Measurements from ENCODE around the gene ZNF785.
A peak's percentile ranks its signal among the peaks of the same experiment; 100 is the strongest.
"Not testable (repeated sequence)": the region's sequence is repeated elsewhere in the genome, so short reads cannot be mapped to it uniquely, and the experiment has no call there.

ZNF785 gene

GRCh38 chr16:30543067-30543466, 42.4 kb downstream of the ZNF785 start:
- no peak overlapping the region for H3K27ac ChIP-seq
- peaks cover 0 to 51% (median 18%) of the 10 kb centered on the region in 10 experiments; a peak in 14 of 20 replicates for H3K4me1 ChIP-seq
- H3K4me3 ChIP-seq: no peak overlapping the region
- H3K9me3 ChIP-seq (replicated peaks in 1 of 11): no peaks in the 10 kb centered on the region
- H3K4me2 ChIP-seq: peak overlapping the region in 4 of 11 experiments; percentile 9 to 19 (median 14); a peak in 2 of 22 replicates
- TF ChIP-seq Cebpa-rat (IDR thresholded peaks at IDR 0.05): no peak
- H3K27me3 ChIP-seq: no peaks in the 10 kb centered on the region
- H3K9ac ChIP-seq: no peak overlapping the region
- no peaks in the 10 kb centered on the region for H4K20me1 ChIP-seq
- H3K36me3 ChIP-seq: peaks cover 0 to 4% (median 0%) of the 10 kb centered on the region in 11 experiments; a peak in 2 of 22 replicates

GRCh38 chr16:30541502-30542329, 43.8 kb downstream of the ZNF785 start:
- no peak overlapping the region for H3K27ac ChIP-seq
- no peaks in the 10 kb centered on the region for H3K9me3 ChIP-seq (replicated peaks in 1 of 11)
- H3K4me2 ChIP-seq: peak overlapping the region in 3 of 11 experiments; percentile 18 to 51 (median 37); a peak in 6 of 22 replicates
- peaks cover 3 to 52% (median 22%) of the 10 kb centered on the region in 10 experiments; a peak in 16 of 20 replicates for H3K4me1 ChIP-seq
- no peaks in the 10 kb centered on the region for H3K27me3 ChIP-seq
- no peak overlapping the region for H3K4me3 ChIP-seq
- peaks cover 0 to 4% (median 0%) of the 10 kb centered on the region in 11 experiments; a peak in 2 of 22 replicates for H3K36me3 ChIP-seq
- no peak for TF ChIP-seq Cebpa-rat (IDR thresholded peaks at IDR 0.05)
- no peaks in the 10 kb centered on the region for H4K20me1 ChIP-seq
- H3K9ac ChIP-seq: no peak overlapping the region

GRCh38 chr16:30540916-30541464, 44.5 kb downstream of the ZNF785 start:
- peak overlapping the region in 3 of 11 experiments; percentile 18 to 51 (median 37); a peak in 6 of 22 replicates for H3K4me2 ChIP-seq
- not testable (repeated sequence) for H4K20me1 ChIP-seq

GRCh38 chr16:30539986-30540526, 45.4 kb downstream of the ZNF785 start:
- not testable (repeated sequence) for H3K4me2 ChIP-seq; H3K9ac ChIP-seq; H3K27me3 ChIP-seq; H3K4me3 ChIP-seq; H4K20me1 ChIP-seq; H3K27ac ChIP-seq; H3K36me3 ChIP-seq; H3K9me3 ChIP-seq (replicated peaks in 1 of 11)
- H3K4me1 ChIP-seq: peaks cover 19 to 50% (median 33%) of the 10 kb centered on the region in 10 experiments

More at GRCh38 chr16:30540916-30541464, 44.5 kb downstream of the ZNF785 start:
- not testable (repeated sequence) for H3K9ac ChIP-seq; H3K27me3 ChIP-seq; H3K4me3 ChIP-seq; H3K27ac ChIP-seq; H3K36me3 ChIP-seq; H3K9me3 ChIP-seq (replicated peaks in 1 of 11)
- peaks cover 10 to 52% (median 26%) of the 10 kb centered on the region in 10 experiments for H3K4me1 ChIP-seq

GRCh38 chr16:30539000-30539964, 46.2 kb downstream of the ZNF785 start:
- peak overlapping the region in 2 of 11 experiments; percentile 24 to 27; a peak in 1 of 22 replicates for H3K9ac ChIP-seq
- no peak overlapping the region for H3K27ac ChIP-seq
- H3K4me3 ChIP-seq: no peak overlapping the region
- peak overlapping the region in 3 of 11 experiments; percentile 8 to 24 (median 13); a peak in 1 of 22 replicates for H3K4me2 ChIP-seq
- TF ChIP-seq Cebpa-rat (IDR thresholded peaks at IDR 0.05): no peak
- peaks cover 19 to 50% (median 34%) of the 10 kb centered on the region in 10 experiments for H3K4me1 ChIP-seq
- H4K20me1 ChIP-seq: no peaks in the 10 kb centered on the region
- peaks cover 0 to 4% (median 0%) of the 10 kb centered on the region in 11 experiments; a peak in 2 of 22 replicates for H3K36me3 ChIP-seq
- H3K27me3 ChIP-seq: no peaks in the 10 kb centered on the region
- H3K9me3 ChIP-seq (replicated peaks in 1 of 11): no peaks in the 10 kb centered on the region

- Histone ChIP-seq H3K9ac (peak overlapping the region in 9 of 11 experiments; percentile 84 to 94 (median 91); a peak in 11 of 22 replicates), H3K27ac (peak overlapping the region in 10 of 11 experiments; percentile 88 to 97 (median 93); a peak in 14 of 22 replicates), H3K4me2 (peak overlapping the region; percentile 83 to 97 (median 93))
Observed at GRCh38 chr16:30536391-30537024, 49.0 kb downstream of the ZNF785 start.

GRCh38 chr16:30535777-30536190, 49.7 kb downstream of the ZNF785 start:
- peak overlapping the region; percentile 65 to 89 (median 75) for H3K4me3 ChIP-seq
- TF ChIP-seq Cebpa-rat (IDR thresholded peaks at IDR 0.05): no peak
- no peaks in the 10 kb centered on the region for H3K27me3 ChIP-seq
- peaks cover 17 to 28% (median 23%) of the 10 kb centered on the region in 11 experiments for H3K36me3 ChIP-seq
- H3K9me3 ChIP-seq (replicated peaks in 1 of 11): no peaks in the 10 kb centered on the region
- H3K4me1 ChIP-seq: peaks cover 30 to 51% (median 43%) of the 10 kb centered on the region in 10 experiments
- no peaks in the 10 kb centered on the region for H4K20me1 ChIP-seq
- H3K4me2 ChIP-seq: peak overlapping the region; percentile 83 to 97 (median 93)
- peak overlapping the region; percentile 84 to 97 (median 92) for H3K9ac ChIP-seq
- peak overlapping the region; percentile 88 to 97 (median 93) for H3K27ac ChIP-seq

More at GRCh38 chr16:30536391-30537024, 49.0 kb downstream of the ZNF785 start:
- not testable (repeated sequence) for H3K9me3 ChIP-seq (replicated peaks in 1 of 11); H3K27me3 ChIP-seq; H4K20me1 ChIP-seq
- H3K4me1 ChIP-seq: peaks cover 31 to 51% (median 45%) of the 10 kb centered on the region in 10 experiments
- H3K36me3 ChIP-seq: peaks cover 10 to 21% (median 16%) of the 10 kb centered on the region in 11 experiments
- peak overlapping the region in 9 of 10 experiments; percentile 68 to 89 (median 76); a peak in 14 of 20 replicates for H3K4me3 ChIP-seq

Measured in BLaER1 treated with 17β-estradiol and CSF1 and Interleukin-3, amounts not matched to agents 10 nM and 100 nM (cell line).